DOHH2 (cell line): ENCODE results near the gene AGBL4.

Experiments
- H3F3A ChIP-seq: fragments of 200-600 bp; sonication (generic), shearing (Covaris generic); 2 replicates; pipeline ENCODE4 v1.6.0; 2016; ENCODE audit warnings: antibody characterized with exemption, mild to moderate bottlenecking; ENCODE audit not compliant: control insufficient read depth, insufficient read depth
- H3K27ac ChIP-seq: fragments of 200-600 bp; sonication (generic); 2 replicates; pipeline ENCODE4 v1.5.1; 2014; ENCODE audit warnings: low read depth, mild to moderate bottlenecking, low read length, moderate library complexity
- H3K27me3 ChIP-seq: fragments of 200-600 bp; sonication (generic); 2 replicates; pipeline ENCODE4 v1.6.1; 2014; ENCODE audit warnings: mild to moderate bottlenecking, low read length, mixed read lengths; ENCODE audit not compliant: control insufficient read depth
- H3K36me3 ChIP-seq: fragments of 200-600 bp; sonication (generic); 2 replicates; pipeline ENCODE4 v1.6.1; 2014; ENCODE audit warnings: mild to moderate bottlenecking, low read length, moderate library complexity, mixed read lengths; ENCODE audit not compliant: control insufficient read depth
- H3K4me1 ChIP-seq: fragments of 200-600 bp; sonication (generic); 2 replicates; pipeline ENCODE4 v1.6.1; 2014; ENCODE audit warnings: mild to moderate bottlenecking, low read length, mixed read lengths; ENCODE audit not compliant: control insufficient read depth
- H3K4me2 ChIP-seq: fragments of 200-600 bp; sonication (generic); 2 replicates; pipeline ENCODE4 v1.6.0; 2014; ENCODE audit warnings: mild to moderate bottlenecking, low read length, moderate library complexity
- H3K4me3 ChIP-seq: fragments of 200-600 bp; sonication (generic); 2 replicates; pipeline ENCODE4 v1.5.1; 2014; ENCODE audit warnings: mild to moderate bottlenecking, low read length, mixed read lengths
- H3K79me2 ChIP-seq: fragments of 200-600 bp; sonication (generic); 2 replicates; pipeline ENCODE4 v1.6.1; 2014; ENCODE audit warnings: mild to moderate bottlenecking, low read length, mixed read lengths; ENCODE audit not compliant: control insufficient read depth
- H3K9me2 ChIP-seq: fragments of 200-600 bp; sonication (generic); replicated peaks from 2 replicates; pipeline ENCODE4 v1.6.1; 2014; ENCODE audit warnings: mild to moderate bottlenecking, low read length, mixed read lengths; ENCODE audit not compliant: control insufficient read depth
- H3K9me3 ChIP-seq: fragments of 200-600 bp; sonication (generic); 2 replicates; pipeline ENCODE4 v1.6.1; 2014; ENCODE audit warnings: antibody characterized with exemption, low read length, mixed read lengths; ENCODE audit not compliant: control insufficient read depth, insufficient read depth
- H4K20me1 ChIP-seq: fragments of 200-600 bp; sonication (generic); 2 replicates; pipeline ENCODE4 v1.6.0; 2014; ENCODE audit warnings: low read depth, mild to moderate bottlenecking, antibody characterized with exemption, low read length, moderate library complexity; ENCODE audit not compliant: control insufficient read depth, insufficient read depth
- CTCF ChIP-seq: fragments of 200-600 bp; sonication (generic); IDR thresholded peaks from one replicate; pipeline ENCODE4 v1.5.1; 2014; ENCODE audit warnings: antibody characterized with exemption, mild to moderate bottlenecking, low read depth, low read length; ENCODE audit not compliant: poor library complexity, severe bottlenecking
- EZH2phosphoT487 ChIP-seq: fragments of 200-600 bp; sonication (generic); IDR thresholded peaks from 2 replicates; pipeline ENCODE4 v1.6.1; 2017; ENCODE audit warnings: borderline replicate concordance, mild to moderate bottlenecking, antibody characterized with exemption, low read length, moderate library complexity, mixed read lengths

The AGBL4 gene

GRCh38 chr1:49694251-49694827 is 329.4 kb downstream of the AGBL4 start:
- Histone ChIP-seq H3K4me3 (no peak overlapping the region), H3K27ac (no peak overlapping the region), H3K9me3 (no peaks in the 10 kb centered on the region), H3K27me3 (no peaks in the 10 kb centered on the region), H3K9me2 (no peaks in the 10 kb centered on the region), H3K4me2 (no peak overlapping the region), H3K4me1 (no peaks in the 10 kb centered on the region), H4K20me1 (no peaks in the 10 kb centered on the region), H3K36me3 (no peaks in the 10 kb centered on the region), H3F3A (no peaks in the 10 kb centered on the region), H3K79me2 (no peaks in the 10 kb centered on the region)
- no peak for TF ChIP-seq CTCF
- no peak for TF ChIP-seq EZH2phosphoT487

GRCh38 chr1:49686107-49686506 is 337.6 kb downstream of the AGBL4 start:
- Histone ChIP-seq H3K79me2 (no peaks in the 10 kb centered on the region), H3K4me3 (no peak overlapping the region), H3K36me3 (no peaks in the 10 kb centered on the region), H3K27ac (no peak overlapping the region), H3F3A (no peaks in the 10 kb centered on the region), H3K9me3 (no peaks in the 10 kb centered on the region), H3K9me2 (no peaks in the 10 kb centered on the region), H4K20me1 (no peaks in the 10 kb centered on the region), H3K4me2 (no peak overlapping the region), H3K4me1 (no peaks in the 10 kb centered on the region), H3K27me3 (no peaks in the 10 kb centered on the region)
- TF ChIP-seq EZH2phosphoT487 (no peak), CTCF (no peak)

- H4K20me1 ChIP-seq: no peaks in the 10 kb centered on the region
- H3K9me2 ChIP-seq: no peaks in the 10 kb centered on the region
- H3K79me2 ChIP-seq: no peaks in the 10 kb centered on the region
- H3K4me1 ChIP-seq: no peaks in the 10 kb centered on the region
- no peaks in the 10 kb centered on the region for H3K27me3 ChIP-seq
- no peak overlapping the region for H3K4me3 ChIP-seq
- H3K27ac ChIP-seq: no peak overlapping the region
- no peak overlapping the region for H3K4me2 ChIP-seq
- H3F3A ChIP-seq: no peaks in the 10 kb centered on the region
- H3K9me3 ChIP-seq: no peaks in the 10 kb centered on the region
- no peaks in the 10 kb centered on the region for H3K36me3 ChIP-seq
- TF ChIP-seq EZH2phosphoT487 (no peak), CTCF (no peak)
Measured at GRCh38 chr1:49677706-49678105, 346.0 kb downstream of the AGBL4 start.

- Histone ChIP-seq H3K79me2 (no peaks in the 10 kb centered on the region), H3K9me2 (no peaks in the 10 kb centered on the region), H3K9me3 (no peaks in the 10 kb centered on the region), H3K4me3 (no peak overlapping the region), H3F3A (no peaks in the 10 kb centered on the region), H4K20me1 (no peaks in the 10 kb centered on the region), H3K27me3 (no peaks in the 10 kb centered on the region), H3K36me3 (no peaks in the 10 kb centered on the region), H3K4me2 (no peak overlapping the region), H3K4me1 (no peaks in the 10 kb centered on the region), H3K27ac (no peak overlapping the region)
- TF ChIP-seq CTCF (no peak), EZH2phosphoT487 (no peak)
Measured at GRCh38 chr1:49651136-49651535, 372.6 kb downstream of the AGBL4 start.
